ENCODE measurements around the gene RPS14. TPM values are rescaled to one million over a fixed set of nuclear protein-coding genes. Genes with fewer than 3 reads are reported as not detected.
A peak's percentile ranks its signal among the peaks of the same experiment; 100 is the strongest.

Gene RPS14
- total and polyA plus RNA-seq, 2 of the 4 experiments (the other 2 are of a cell fraction) = 6,296 to 7,310 TPM

DNA sequence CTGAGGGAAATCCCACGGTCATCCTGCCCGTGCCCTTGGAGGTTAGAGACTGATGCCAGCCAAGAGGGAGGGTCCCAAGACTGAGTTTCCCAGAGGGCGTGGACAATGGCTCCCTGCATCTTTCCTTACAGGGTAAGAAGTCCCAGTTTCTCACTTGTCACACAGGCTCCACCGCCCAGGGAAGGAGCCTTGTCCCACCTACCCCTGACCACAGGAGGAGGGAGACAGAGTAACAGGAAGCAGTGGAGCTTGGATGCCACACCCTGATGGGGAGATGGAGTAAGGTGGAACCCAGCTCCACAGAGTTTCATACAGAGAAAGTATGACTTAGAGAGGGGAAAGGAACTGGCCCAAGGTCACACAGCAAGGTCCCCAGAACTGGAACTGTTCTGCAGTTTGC is 27.5 kb downstream of the RPS14 start:
- no peak overlapping the region for H3K18ac ChIP-seq (ENCODE audit: low read depth, low read length)
- H3K79me1 ChIP-seq (ENCODE audit: low read depth in 1 of 2, low read length in 2 of 2) = no peaks in the 10 kb centered on the region
- no CpG with 5 or more reads among the region's 4 CpGs for WGBS, 2 experiments (ENCODE audit: extremely low coverage in 2 of 2, insufficient read length in 1 of 2)
- peak overlapping the region; percentile 58 for H2AFZ ChIP-seq (replicated peaks; ENCODE audit: low read length, poor library complexity)
- no peak overlapping the region for H3K23ac ChIP-seq (ENCODE audit: low read depth, low read length)
- H3K4me3 ChIP-seq (ENCODE audit: insufficient read depth, low read depth, low read length) = no peak overlapping the region
- H4K8ac ChIP-seq (ENCODE audit: low read depth in 2 of 2, low read length in 2 of 2) = no peak overlapping the region
- ATAC-seq (ENCODE audit: low read depth) (no peak), DNase-seq (no peak)
- BruUV-seq (replicated peaks) = no TSS peak
- dilution Hi-C loops (cut with HindIII; ENCODE audit: low sequenced_read_pairs, unreplicated experiment) (no loop called here), intact Hi-C loops (cut with micrococcal nuclease) (no loop called here), in situ Hi-C loops (cut with MboI; ENCODE audit: low sequenced_read_pairs) (no loop called here)
- no peaks in the 10 kb centered on the region for H3K4me1 ChIP-seq (ENCODE audit: control insufficient read depth, insufficient read depth, low read length)
- H3K4me2 ChIP-seq (ENCODE audit: low read depth, low read length) = no peak overlapping the region
- no peak overlapping the region for H2BK15ac ChIP-seq (ENCODE audit: low read depth, low read length)
- H3K27me3 ChIP-seq (ENCODE audit: control insufficient read depth, insufficient read depth, low read length) = no peaks in the 10 kb centered on the region
- H2AK5ac ChIP-seq (ENCODE audit: low read depth, low read length) = no peak overlapping the region
- ChIA-PET CTCF (no interaction called here), POLR2A (ENCODE audit: unreplicated experiment) (no interaction called here)
- no peaks in the 10 kb centered on the region for H3K9me1 ChIP-seq (ENCODE audit: insufficient read depth, low read length)
- no peak overlapping the region for H2BK20ac ChIP-seq (ENCODE audit: low read depth, low read length)
- H4K91ac ChIP-seq (ENCODE audit: insufficient read depth, low read depth, low read length) = no peak overlapping the region
- peak overlapping the region; percentile 50 for H2AK9ac ChIP-seq (replicated peaks; ENCODE audit: low read depth, low read length, poor library complexity)
- no peaks in the 10 kb centered on the region for H3K36me3 ChIP-seq (ENCODE audit: control insufficient read depth, insufficient read depth, low read length)
- no peaks in the 10 kb centered on the region for H3K9me3 ChIP-seq (ENCODE audit: control insufficient read depth, insufficient read depth, low read length)
- H2BK120ac ChIP-seq (ENCODE audit: low read depth, low read length) = no peak overlapping the region
- TF ChIP-seq MAZ (IDR thresholded peaks at IDR 0.05; ENCODE audit: borderline replicate concordance, low read depth, low read length) = no peak
- no peak for TF ChIP-seq NFE2L2 (IDR thresholded peaks at IDR 0.05; ENCODE audit: low read depth, low read length)
- no peak for TF ChIP-seq SMC3 (IDR thresholded peaks at IDR 0.05; ENCODE audit: low read depth, low read length)
- TF ChIP-seq, protein P1, sequence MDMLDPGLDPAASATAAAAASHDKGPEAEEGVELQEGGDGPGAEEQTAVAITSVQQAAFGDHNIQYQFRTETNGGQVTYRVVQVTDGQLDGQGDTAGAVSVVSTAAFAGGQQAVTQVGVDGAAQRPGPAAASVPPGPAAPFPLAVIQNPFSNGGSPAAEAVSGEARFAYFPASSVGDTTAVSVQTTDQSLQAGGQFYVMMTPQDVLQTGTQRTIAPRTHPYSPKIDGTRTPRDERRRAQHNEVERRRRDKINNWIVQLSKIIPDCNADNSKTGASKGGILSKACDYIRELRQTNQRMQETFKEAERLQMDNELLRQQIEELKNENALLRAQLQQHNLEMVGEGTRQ (IDR thresholded peaks at IDR 0.05; ENCODE audit: low read depth, low read length) = no peak
- no peak for TF ChIP-seq RFX5 (IDR thresholded peaks at IDR 0.05; ENCODE audit: low read depth, low read length)
- TF ChIP-seq CHD1 (IDR thresholded peaks at IDR 0.05; ENCODE audit: low read depth, low read length) = no peak
- no peak for TF ChIP-seq MAFK (IDR thresholded peaks at IDR 0.05; ENCODE audit: low read depth, low read length)
- TF ChIP-seq ELK1 (IDR thresholded peaks at IDR 0.05; ENCODE audit: borderline replicate concordance, low read depth, low read length) = no peak
- TF ChIP-seq MXI1 (IDR thresholded peaks at IDR 0.05; ENCODE audit: borderline replicate concordance, low read depth, low read length) = no peak
- TF ChIP-seq POLR2A (IDR thresholded peaks at IDR 0.05; ENCODE audit: low read depth, low read length) = no peak
- TF ChIP-seq FOS (IDR thresholded peaks at IDR 0.05; ENCODE audit: low read depth, low read length) = no peak
- TF ChIP-seq BHLHE40 (IDR thresholded peaks at IDR 0.05; ENCODE audit: low read depth, low read length) = no peak
- TF ChIP-seq RAD21 (IDR thresholded peaks at IDR 0.05; ENCODE audit: low read length) = no peak
- TF ChIP-seq, protein P2, sequence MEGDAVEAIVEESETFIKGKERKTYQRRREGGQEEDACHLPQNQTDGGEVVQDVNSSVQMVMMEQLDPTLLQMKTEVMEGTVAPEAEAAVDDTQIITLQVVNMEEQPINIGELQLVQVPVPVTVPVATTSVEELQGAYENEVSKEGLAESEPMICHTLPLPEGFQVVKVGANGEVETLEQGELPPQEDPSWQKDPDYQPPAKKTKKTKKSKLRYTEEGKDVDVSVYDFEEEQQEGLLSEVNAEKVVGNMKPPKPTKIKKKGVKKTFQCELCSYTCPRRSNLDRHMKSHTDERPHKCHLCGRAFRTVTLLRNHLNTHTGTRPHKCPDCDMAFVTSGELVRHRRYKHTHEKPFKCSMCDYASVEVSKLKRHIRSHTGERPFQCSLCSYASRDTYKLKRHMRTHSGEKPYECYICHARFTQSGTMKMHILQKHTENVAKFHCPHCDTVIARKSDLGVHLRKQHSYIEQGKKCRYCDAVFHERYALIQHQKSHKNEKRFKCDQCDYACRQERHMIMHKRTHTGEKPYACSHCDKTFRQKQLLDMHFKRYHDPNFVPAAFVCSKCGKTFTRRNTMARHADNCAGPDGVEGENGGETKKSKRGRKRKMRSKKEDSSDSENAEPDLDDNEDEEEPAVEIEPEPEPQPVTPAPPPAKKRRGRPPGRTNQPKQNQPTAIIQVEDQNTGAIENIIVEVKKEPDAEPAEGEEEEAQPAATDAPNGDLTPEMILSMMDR (conservative IDR thresholded peaks at IDR 0.05; ENCODE audit: low read depth, low read length) = no peak
- no peak for TF ChIP-seq RCOR1 (IDR thresholded peaks at IDR 0.05; ENCODE audit: insufficient replicate concordance, low read length)
- no peak for TF ChIP-seq CEBPB (IDR thresholded peaks at IDR 0.05; ENCODE audit: low read depth, low read length)
- H2BK5ac ChIP-seq (ENCODE audit: low read depth, low read length, poor library complexity, severe bottlenecking) = no peak overlapping the region
- H3K9ac ChIP-seq (ENCODE audit: low read depth, low read length) = no peak overlapping the region
- H4K5ac ChIP-seq (ENCODE audit: low read depth, low read length) = no peak overlapping the region
- no peak overlapping the region for H3K27ac ChIP-seq (ENCODE audit: insufficient read depth, low read length)
- no peaks in the 10 kb centered on the region for H4K20me1 ChIP-seq (ENCODE audit: insufficient read depth, low read length)
- no peak overlapping the region for H3K56ac ChIP-seq (ENCODE audit: extremely low read depth, insufficient read depth, low read length)
- H3K14ac ChIP-seq (replicated peaks; ENCODE audit: low read depth, low read length) = no peak overlapping the region
- no peak overlapping the region for H3K4ac ChIP-seq (ENCODE audit: low read depth, low read length)
